H1 (cell line): ENCODE results near the gene ANKRD11. TPM values are rescaled to one million over a fixed set of nuclear protein-coding genes. Genes with fewer than 3 reads are reported as not detected.

ENCODE experiments used
- CTCF ChIA-PET: fragments of 300-600 bp; sonication (Branson Sonifier 250); formaldehyde crosslinking; loops from one replicate; lab custom pipeline; 2021; ENCODE audit not compliant: partially characterized antibody; lab: Charles Lee
- POLR2A ChIA-PET: fragments of 300-600 bp; sonication (Branson Sonifier 250); formaldehyde crosslinking; loops from one replicate; lab custom pipeline; 2021; ENCODE audit warnings: inconsistent platforms; ENCODE audit not compliant: partially characterized antibody; lab: Charles Lee
- DNase-seq, 2 experiments: peaks; one replicate each; pipeline versions ENCODE4 v3.0.0 to v3.0.0-alpha.2; 2010 to 2022; ENCODE audit warnings: low spot score in 2 of 2, low read depth in 1 of 2, mixed read lengths in 1 of 2
- FAIRE-seq: peaks from 2 replicates; lab custom pipeline; 2011; peaks lifted over from hg19 to GRCh38; lab: Jason Lieb, UNC
- H2AFZ ChIP-seq: 2 replicates; pipeline ENCODE4 v1.8.1; 2012; ENCODE audit warnings: low read length, inconsistent platforms
- H2AK5ac ChIP-seq: 2 replicates; pipeline ENCODE4 v1.6.1; 2013; ENCODE audit warnings: low read depth, low read length
- H2BK120ac ChIP-seq: replicated peaks from 2 replicates; pipeline ENCODE3; 2013; ENCODE audit warnings: low read depth, low read length, inconsistent platforms
- H2BK12ac ChIP-seq: 2 replicates; pipeline ENCODE4 v1.6.1; 2013; ENCODE audit warnings: low read depth, low read length
- H2BK15ac ChIP-seq: 2 replicates; pipeline ENCODE4 v1.6.1; 2013; ENCODE audit warnings: low read length
- H2BK20ac ChIP-seq: 2 replicates; pipeline ENCODE4 v1.6.1; 2013; ENCODE audit warnings: low read length
- H2BK5ac ChIP-seq: 2 replicates; pipeline ENCODE4 v1.6.1; 2013; ENCODE audit warnings: low read depth, low read length
- H3K14ac ChIP-seq: 2 replicates; pipeline ENCODE4 v1.6.1; 2013; ENCODE audit warnings: inconsistent platforms; ENCODE audit not compliant: insufficient read length
- H3K18ac ChIP-seq: 2 replicates; pipeline ENCODE4 v1.6.1; 2013; ENCODE audit warnings: low read length; ENCODE audit errors: extremely low read depth
- H3K23ac ChIP-seq: 2 replicates; pipeline ENCODE4 v1.6.1; 2013; ENCODE audit warnings: inconsistent platforms; ENCODE audit not compliant: insufficient read length
- H3K23me2 ChIP-seq: 2 replicates; pipeline ENCODE4 v1.6.1; 2013; ENCODE audit warnings: low read depth, low read length
- H3K27ac ChIP-seq: 2 replicates; pipeline ENCODE4 v1.6.1; 2011; ENCODE audit warnings: low read depth, low read length, inconsistent platforms
- H3K27me3 ChIP-seq, 4 experiments: replicated peaks in 1 of 4; 1 replicate in 1 of 4; 2 replicates in 3 of 4; pipeline versions ENCODE4 v1.6.1 to v1.8.1; 2011 to 2013; ENCODE audit warnings: low read length in 3 of 4, mild to moderate bottlenecking in 3 of 4, inconsistent platforms in 2 of 4, mixed read lengths in 2 of 4, moderate library complexity in 1 of 4; ENCODE audit not compliant: control insufficient read depth in 3 of 4, insufficient read depth in 3 of 4; ENCODE audit errors: extremely low read depth in 1 of 4
- H3K36me3 ChIP-seq, 4 experiments: 2 replicates each; pipeline versions ENCODE4 v1.6.1 to v1.8.1; 2011 to 2013; ENCODE audit warnings: mild to moderate bottlenecking in 4 of 4, low read length in 3 of 4, moderate library complexity in 2 of 4, control low read depth in 1 of 4, inconsistent platforms in 1 of 4; ENCODE audit not compliant: insufficient read depth in 4 of 4, control insufficient read depth in 2 of 4
- H3K4ac ChIP-seq: replicated peaks from 2 replicates; pipeline ENCODE3; 2013; ENCODE audit warnings: low read length, low read depth, mixed read lengths, inconsistent platforms; ENCODE audit not compliant: insufficient read length
- H3K4me1 ChIP-seq, 4 experiments: replicated peaks in 1 of 4; 1 replicate in 1 of 4; 2 replicates in 3 of 4; pipeline versions ENCODE4 v1.6.1 to v1.8.1; 2011 to 2013; ENCODE audit warnings: low read length in 3 of 4, inconsistent platforms in 2 of 4, mixed read lengths in 1 of 4; ENCODE audit not compliant: insufficient read depth in 4 of 4, control insufficient read depth in 3 of 4
- H3K4me2 ChIP-seq, 2 experiments: 2 replicates each; pipeline versions ENCODE4 v1.6.1 to v1.8.1; 2011 to 2013; ENCODE audit warnings: low read depth in 2 of 2, low read length in 2 of 2, control low read depth in 1 of 2, inconsistent platforms in 1 of 2, mild to moderate bottlenecking in 1 of 2; ENCODE audit not compliant: insufficient read depth in 1 of 2
- H3K4me3 ChIP-seq, 4 experiments: fragments of 200-600, 300-600 bp in 1 of 4; sonication (generic), shearing (Covaris generic), sonication (Bioruptor Twin) in 1 of 4; 2 replicates each; pipeline versions ENCODE4 v1.5.1 to v1.8.1; 2011 to 2016; ENCODE audit warnings: low read length in 4 of 4, low read depth in 3 of 4, control low read depth in 2 of 4, inconsistent platforms in 2 of 4, mild to moderate bottlenecking in 2 of 4, mixed read lengths in 1 of 4, moderate library complexity in 1 of 4; ENCODE audit not compliant: insufficient read depth in 2 of 4; ENCODE audit errors: extremely low read depth in 1 of 4
- H3K56ac ChIP-seq: replicated peaks from 2 replicates; pipeline ENCODE3; 2013; ENCODE audit warnings: low read depth, mild to moderate bottlenecking, mixed read lengths, low read length, inconsistent platforms; ENCODE audit not compliant: insufficient read length
- H3K79me1 ChIP-seq: 2 replicates; pipeline ENCODE4 v1.6.1; 2013; ENCODE audit warnings: low read depth, low read length, control low read depth
- H3K79me2 ChIP-seq, 2 experiments: 2 replicates each; pipeline versions ENCODE4 v1.6.1 to v1.8.1; 2012 to 2013; ENCODE audit warnings: low read length in 2 of 2, mild to moderate bottlenecking in 2 of 2, inconsistent platforms in 1 of 2; ENCODE audit not compliant: insufficient read depth in 2 of 2, control insufficient read depth in 1 of 2
- H3K9ac ChIP-seq, 4 experiments: replicated peaks in 1 of 4; 1 replicate in 1 of 4; 2 replicates in 3 of 4; pipeline versions ENCODE4 v1.6.1 to v1.8.1; 2011 to 2013; ENCODE audit warnings: low read depth in 3 of 4, low read length in 3 of 4, control low read depth in 2 of 4, mild to moderate bottlenecking in 2 of 4, moderate library complexity in 2 of 4, inconsistent platforms in 1 of 4; ENCODE audit errors: extremely low read depth in 1 of 4
- H3K9me3 ChIP-seq, 2 experiments: 2 replicates each; pipeline versions ENCODE4 v1.6.1 to v1.8.1; 2012 to 2013; ENCODE audit warnings: mild to moderate bottlenecking in 2 of 2, moderate library complexity in 2 of 2, control low read depth in 1 of 2, inconsistent platforms in 1 of 2, low read depth in 1 of 2, low read length in 1 of 2, mixed read lengths in 1 of 2; ENCODE audit not compliant: insufficient read depth in 2 of 2
- H4K20me1 ChIP-seq, 2 experiments: replicated peaks in 1 of 2; 2 replicates each; pipeline versions ENCODE3 to v1.8.1; 2011 to 2013; ENCODE audit warnings: inconsistent platforms in 2 of 2, low read length in 2 of 2, mild to moderate bottlenecking in 1 of 2; ENCODE audit not compliant: insufficient read depth in 2 of 2, control insufficient read depth in 1 of 2
- H4K5ac ChIP-seq: 2 replicates; pipeline ENCODE4 v1.6.1; 2013; ENCODE audit warnings: low read length, low read depth, mixed read lengths, inconsistent platforms; ENCODE audit not compliant: insufficient read length
- H4K8ac ChIP-seq: 2 replicates; pipeline ENCODE4 v1.8.0; 2013; ENCODE audit warnings: mild to moderate bottlenecking, moderate library complexity, low read length, inconsistent platforms; ENCODE audit not compliant: insufficient read depth; ENCODE audit errors: extremely low read depth
- H4K91ac ChIP-seq: replicated peaks from 2 replicates; pipeline ENCODE3; 2013; ENCODE audit warnings: low read length, mixed read lengths, inconsistent platforms; ENCODE audit not compliant: insufficient read length
- ASH2L ChIP-seq: fragments of 200-600, 300-600 bp; sonication (generic); IDR thresholded peaks from one replicate; pipeline ENCODE4 v1.7.1; 2017; ENCODE audit warnings: low read length
- ATF2 ChIP-seq: IDR thresholded peaks from 2 replicates; pipeline ENCODE4 v1.6.1; 2012; ENCODE audit warnings: low read length, inconsistent platforms
- CTBP2 ChIP-seq: IDR thresholded peaks from 2 replicates; pipeline ENCODE4 v1.7.0; 2011; ENCODE audit warnings: borderline replicate concordance, mild to moderate bottlenecking, moderate library complexity, mixed read lengths, low read length; ENCODE audit not compliant: insufficient read depth, insufficient read length
- JUN ChIP-seq: IDR thresholded peaks from 2 replicates; pipeline ENCODE4 v1.6.1; 2011; ENCODE audit warnings: low read depth, mild to moderate bottlenecking, improper control_type of control experiment, low read length
- NRF1 ChIP-seq: IDR thresholded peaks from 2 replicates; pipeline ENCODE4 v1.6.1; 2011; ENCODE audit warnings: mild to moderate bottlenecking, low read depth, low read length, improper control_type of control experiment
- PHF8 ChIP-seq: fragments of 200-600 bp; sonication (generic); conservative IDR thresholded peaks from 2 replicates; pipeline ENCODE4 v1.7.1; 2012; ENCODE audit warnings: low read depth, mild to moderate bottlenecking, inconsistent platforms, low read length, moderate library complexity
- POLR2AphosphoS5 ChIP-seq: IDR thresholded peaks from 2 replicates; pipeline ENCODE4 v1.6.1; 2011; ENCODE audit warnings: low read depth, low read length
- RBBP5 ChIP-seq: IDR thresholded peaks from 2 replicates; pipeline ENCODE4 v1.7.1; 2012; ENCODE audit warnings: low read depth, mild to moderate bottlenecking, inconsistent platforms, low read length, moderate library complexity, borderline replicate concordance
- RNF2 ChIP-seq: fragments of 200-900, 300-1000 bp; sonication (generic); IDR thresholded peaks from 2 replicates; pipeline ENCODE4 v1.7.1; 2016; ENCODE audit warnings: borderline replicate concordance, low read depth, mild to moderate bottlenecking, antibody characterized with exemption, low read length; ENCODE audit not compliant: poor library complexity, severe bottlenecking; ENCODE audit errors: missing control alignments
- YY1 ChIP-seq: IDR thresholded peaks from 2 replicates; pipeline ENCODE4 v1.6.1; 2011; ENCODE audit warnings: low read depth, mild to moderate bottlenecking, low read length
- ZNF274 ChIP-seq: IDR thresholded peaks from 2 replicates; pipeline ENCODE4 v1.7.0; 2012; ENCODE audit warnings: low read length, borderline replicate concordance; ENCODE audit errors: extremely low read depth
- WGBS, 2 experiments: shearing (Covaris generic) in 1 of 2; methylation state at CpG; one replicate each; pipeline versions ENCODE4 v1.1.6 to v1.1.7; 2013 to 2015; ENCODE audit warnings: low lambda C conversion rate in 2 of 2, mixed read lengths in 2 of 2, inconsistent platforms in 1 of 2, low coverage in 1 of 2, missing lambda C conversion rate in 1 of 2; ENCODE audit not compliant: insufficient replicate concordance in 2 of 2, insufficient coverage in 1 of 2, insufficient read length in 1 of 2; ENCODE audit errors: extremely low coverage in 1 of 2, missing lambda C conversion rate in 1 of 2; 5-methylcytosine and 5-hydroxymethylcytosine counted together
- polyA plus RNA-seq, 7 experiments: library from polyadenylated mRNA; depleted of rRNA in 3 of 7; stranded (reverse) in 5 of 7; unstranded in 2 of 7; fragments of >200 nt in 5 of 7; fragments of 200-250 nt in 2 of 7; gene quantifications; 1 replicate in 5 of 7; 2 replicates in 1 of 7; 4 replicates in 1 of 7; pipeline versions ENCODE4 v1.2.1 to v1.2.3, GENCODE V29; 2011 to 2013; ENCODE audit warnings: missing spikeins in 2 of 7, mixed read lengths in 2 of 7
- total RNA-seq: library from RNA; stranded (reverse); fragmentation: NEBNext Ultra II Directional; extraction: Animal tissue kit (Norgen Biotek cat#: 25700); gene quantifications from 2 replicates; pipeline ENCODE4 v1.2.1, GENCODE V29; 2021

Gene ANKRD11
- total and polyA plus RNA-seq, 2 of the 8 experiments (the other 6 are each of a cell fraction or from before 2014, with no cell fraction given) = 46.5 to 142 TPM

GRCh38 chr16:89482817-89483205 lies 7.5 kb downstream of the ANKRD11 start:
- Histone ChIP-seq H3K9me3 (no peaks in the 10 kb centered on the region), H2BK5ac (no peak overlapping the region), H4K8ac (no peak overlapping the region), H3K56ac (no peak overlapping the region), H4K91ac (no peak overlapping the region), H2AK5ac (no peak overlapping the region), H2BK15ac (no peak overlapping the region), H3K4me2 (no peak overlapping the region; a peak in 1 of 4 replicates), H4K5ac (no peak overlapping the region), H3K79me2 (peaks cover 83 to 100% of the 10 kb centered on the region in 2 experiments), H2AFZ (no peak overlapping the region), H3K79me1 (peaks cover 7% of the 10 kb centered on the region; the same call in 1 of the 2 replicates), H3K4me1 (peaks cover 4 to 16% (median 10%) of the 10 kb centered on the region in 4 experiments), H4K20me1 (peaks cover 51 to 53% of the 10 kb centered on the region in 2 experiments), H3K9ac (no peak overlapping the region), H3K27ac (no peak overlapping the region), H3K4me3 (no peak overlapping the region), H2BK20ac (no peak overlapping the region), H3K27me3 (no peaks in the 10 kb centered on the region), H3K23me2 (no peaks in the 10 kb centered on the region), H3K18ac (no peak overlapping the region), H3K4ac (no peak overlapping the region), H3K14ac (no peak overlapping the region), H3K23ac (no peak overlapping the region), H2BK12ac (no peak overlapping the region), H2BK120ac (no peak overlapping the region), H3K36me3 (no peaks in the 10 kb centered on the region)
- ChIA-PET CTCF (interaction anchor here (1.0 to 2.1 kb wide), 2 partner anchors 29 to 175 kb away, joined by 3 to 7 read pairs; no protein-coding TSS in a partner anchor), POLR2A (interaction anchor here (0.7 to 2.9 kb wide), 5 partner anchors 11 to 147 kb away, joined by 3 to 15 read pairs (median 3); no protein-coding TSS in a partner anchor)
- no peak for DNase-seq
- WGBS, 2 experiments = 84% methylated on average over 5 of the region's 5 CpGs; no CpG with 5 or more reads in 1 of the 2 experiments
- no peak for TF ChIP-seq NRF1
- TF ChIP-seq RNF2 = no peak
- TF ChIP-seq POLR2AphosphoS5 = no peak
- no peak for TF ChIP-seq PHF8
- TF ChIP-seq YY1 = no peak
- TF ChIP-seq RBBP5 = no peak
- TF ChIP-seq ATF2 = no peak
- TF ChIP-seq ASH2L = no peak
- TF ChIP-seq ZNF274 = no peak
- TF ChIP-seq JUN = no peak
- TF ChIP-seq CTBP2 = no peak
- no peak for FAIRE-seq
